RWPE2 (cell line): ENCODE measurements around the gene TPRX2.

Experiments
- ATAC-seq: fragments of 200-7000 bp; cut with Tn5 transposase; 3 replicates; pipeline ENCODE4 v1.9.1; 2021; ENCODE audit warnings: low read depth
- DNase-seq: peaks from one replicate; pipeline ENCODE4 v3.0.0-alpha.2; 2020; ENCODE audit warnings: low spot score
- H3K27ac ChIP-seq: fragments of 450-650 bp; 2 replicates; pipeline ENCODE4 v1.5.1; 2017; ENCODE audit warnings: mild to moderate bottlenecking; ENCODE audit not compliant: poor library complexity, severe bottlenecking
- H3K27me3 ChIP-seq: fragments of 250-450 bp; sonication (Bioruptor Pico); 2 replicates; pipeline ENCODE4 v1.5.1; 2021; ENCODE audit warnings: mild to moderate bottlenecking, moderate library complexity; ENCODE audit not compliant: insufficient read depth, poor library complexity, severe bottlenecking
- H3K36me3 ChIP-seq: fragments of 250-450 bp; sonication (Bioruptor Pico); 2 replicates; pipeline ENCODE4 v1.5.1; 2020; ENCODE audit warnings: low read depth, mild to moderate bottlenecking, moderate library complexity
- H3K4me1 ChIP-seq: fragments of 250-450 bp; sonication (Bioruptor Pico); 2 replicates; pipeline ENCODE4 v1.5.1; 2021; ENCODE audit warnings: mild to moderate bottlenecking, moderate library complexity; ENCODE audit not compliant: insufficient read depth, poor library complexity, severe bottlenecking
- H3K4me3 ChIP-seq: fragments of 250-450 bp; sonication (Bioruptor Pico); 2 replicates; pipeline ENCODE4 v1.5.1; 2021; ENCODE audit warnings: mild to moderate bottlenecking, moderate library complexity; ENCODE audit not compliant: severe bottlenecking
- H3K9me3 ChIP-seq: fragments of 250-450 bp; sonication (Bioruptor Pico); 2 replicates; pipeline ENCODE4 v1.5.1; 2021; ENCODE audit warnings: mild to moderate bottlenecking, moderate library complexity; ENCODE audit not compliant: severe bottlenecking
- TF ChIP-seq, protein P1 (sequence below): fragments of 450-650 bp; IDR thresholded peaks from one replicate; pipeline ENCODE4 v1.5.1; 2017; ENCODE audit warnings: mild to moderate bottlenecking, moderate library complexity; ENCODE audit not compliant: poor library complexity, severe bottlenecking

Gene TPRX2

GRCh38 chr19:47882890-47883289, 23.9 kb downstream of the TPRX2 start:
- TF ChIP-seq, protein P1, sequence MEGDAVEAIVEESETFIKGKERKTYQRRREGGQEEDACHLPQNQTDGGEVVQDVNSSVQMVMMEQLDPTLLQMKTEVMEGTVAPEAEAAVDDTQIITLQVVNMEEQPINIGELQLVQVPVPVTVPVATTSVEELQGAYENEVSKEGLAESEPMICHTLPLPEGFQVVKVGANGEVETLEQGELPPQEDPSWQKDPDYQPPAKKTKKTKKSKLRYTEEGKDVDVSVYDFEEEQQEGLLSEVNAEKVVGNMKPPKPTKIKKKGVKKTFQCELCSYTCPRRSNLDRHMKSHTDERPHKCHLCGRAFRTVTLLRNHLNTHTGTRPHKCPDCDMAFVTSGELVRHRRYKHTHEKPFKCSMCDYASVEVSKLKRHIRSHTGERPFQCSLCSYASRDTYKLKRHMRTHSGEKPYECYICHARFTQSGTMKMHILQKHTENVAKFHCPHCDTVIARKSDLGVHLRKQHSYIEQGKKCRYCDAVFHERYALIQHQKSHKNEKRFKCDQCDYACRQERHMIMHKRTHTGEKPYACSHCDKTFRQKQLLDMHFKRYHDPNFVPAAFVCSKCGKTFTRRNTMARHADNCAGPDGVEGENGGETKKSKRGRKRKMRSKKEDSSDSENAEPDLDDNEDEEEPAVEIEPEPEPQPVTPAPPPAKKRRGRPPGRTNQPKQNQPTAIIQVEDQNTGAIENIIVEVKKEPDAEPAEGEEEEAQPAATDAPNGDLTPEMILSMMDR = no peak
- Histone ChIP-seq H3K27me3 (peaks cover 7% of the 10 kb centered on the region), H3K36me3 (no peaks in the 10 kb centered on the region), H3K9me3 (no peaks in the 10 kb centered on the region), H3K4me3 (no peak overlapping the region), H3K4me1 (no peaks in the 10 kb centered on the region), H3K27ac (no peak overlapping the region)
- DNase-seq = no peak
- ATAC-seq = no peak

DNA sequence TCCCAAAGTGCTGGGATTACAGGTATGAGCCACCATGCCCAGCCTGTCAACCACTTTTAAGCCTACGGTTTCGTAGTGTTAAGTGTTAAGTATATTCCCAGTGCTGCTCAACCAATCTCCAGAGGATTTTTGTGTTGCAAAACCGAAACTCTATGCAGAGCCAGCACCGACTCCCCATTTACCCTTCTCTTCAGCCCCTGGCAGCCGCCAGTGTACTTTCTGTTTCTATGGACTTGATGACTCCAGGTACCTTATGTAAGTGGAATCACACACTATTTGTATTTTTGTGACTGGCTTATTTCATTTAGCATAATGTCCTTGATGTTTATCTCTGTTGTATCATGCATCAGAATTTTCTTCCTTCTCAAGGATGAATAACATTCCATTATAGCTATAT, 26.0 kb downstream of the TPRX2 start:
- Histone ChIP-seq H3K36me3 (no peaks in the 10 kb centered on the region), H3K27ac (no peak overlapping the region), H3K4me1 (no peaks in the 10 kb centered on the region), H3K27me3 (peaks cover 7% of the 10 kb centered on the region), H3K9me3 (no peaks in the 10 kb centered on the region), H3K4me3 (no peak overlapping the region)
- TF ChIP-seq, protein P1 = no peak
- ATAC-seq = no peak
- DNase-seq = no peak

- Histone ChIP-seq H3K27me3 (peaks cover 7% of the 10 kb centered on the region), H3K36me3 (no peaks in the 10 kb centered on the region), H3K9me3 (no peaks in the 10 kb centered on the region), H3K27ac (no peak within 1 kb of the TSS), H3K4me1 (no peaks in the 10 kb centered on the region), H3K4me3 (no peak within 1 kb of the TSS)
- ATAC-seq (no peak), DNase-seq (no peak)
- TF ChIP-seq, protein P1 = no peak
Measured at GRCh38 chr19:47886010-47886559, 27.1 kb downstream of the TPRX2 start, which contains the start of gene SULT2A1. Gene SULT2A1 (minus strand): TSS chr19:47886315. CDS start chr19:47886257, 58 bp downstream.

GRCh38 chr19:47890865-47891621, 32.0 kb downstream of the TPRX2 start:
- H3K4me1 ChIP-seq = no peaks in the 10 kb centered on the region
- no peak overlapping the region for H3K27ac ChIP-seq
- peaks cover 7% of the 10 kb centered on the region for H3K27me3 ChIP-seq
- no peak for DNase-seq
- TF ChIP-seq, protein P1 = no peak
- H3K36me3 ChIP-seq = no peaks in the 10 kb centered on the region
- no peak overlapping the region for H3K4me3 ChIP-seq
- no peaks in the 10 kb centered on the region for H3K9me3 ChIP-seq
- no peak for ATAC-seq

DNA sequence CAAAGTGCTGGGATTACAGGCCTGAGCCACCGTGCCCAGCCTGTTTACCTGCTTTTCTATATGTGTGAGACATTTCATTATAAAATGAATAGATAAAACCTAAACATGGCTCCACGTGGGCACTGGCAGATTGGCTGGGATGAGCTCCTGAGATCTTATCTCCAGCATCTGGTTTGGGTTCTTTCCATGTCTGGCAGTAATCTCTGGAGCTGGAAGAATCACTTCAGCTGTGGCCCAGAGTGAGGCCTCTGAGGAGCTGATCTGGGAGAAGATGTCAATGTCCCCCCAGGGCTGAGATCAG, 32.5 kb downstream of the TPRX2 start:
- Histone ChIP-seq H3K9me3 (no peaks in the 10 kb centered on the region), H3K4me1 (no peaks in the 10 kb centered on the region), H3K27ac (no peak overlapping the region), H3K36me3 (no peaks in the 10 kb centered on the region), H3K27me3 (peaks cover 2% of the 10 kb centered on the region), H3K4me3 (no peak overlapping the region)
- TF ChIP-seq, protein P1 = no peak
- DNase-seq (no peak), ATAC-seq (no peak)
